HG03139 (cell line): ENCODE measurements around the gene PRSS1.
A peak's percentile ranks its signal among the peaks of the same experiment; 100 is the strongest.
"Not testable (repeated sequence)": the region's sequence is repeated elsewhere in the genome, so short reads cannot be mapped to it uniquely, and the experiment has no call there.

Experiments
- ATAC-seq: cut with Tn5 transposase; IDR thresholded peaks from one replicate; pipeline ENCODE4 v1.9.1; 2021; ENCODE audit not compliant: unreplicated experiment

PRSS1 gene

DNA sequence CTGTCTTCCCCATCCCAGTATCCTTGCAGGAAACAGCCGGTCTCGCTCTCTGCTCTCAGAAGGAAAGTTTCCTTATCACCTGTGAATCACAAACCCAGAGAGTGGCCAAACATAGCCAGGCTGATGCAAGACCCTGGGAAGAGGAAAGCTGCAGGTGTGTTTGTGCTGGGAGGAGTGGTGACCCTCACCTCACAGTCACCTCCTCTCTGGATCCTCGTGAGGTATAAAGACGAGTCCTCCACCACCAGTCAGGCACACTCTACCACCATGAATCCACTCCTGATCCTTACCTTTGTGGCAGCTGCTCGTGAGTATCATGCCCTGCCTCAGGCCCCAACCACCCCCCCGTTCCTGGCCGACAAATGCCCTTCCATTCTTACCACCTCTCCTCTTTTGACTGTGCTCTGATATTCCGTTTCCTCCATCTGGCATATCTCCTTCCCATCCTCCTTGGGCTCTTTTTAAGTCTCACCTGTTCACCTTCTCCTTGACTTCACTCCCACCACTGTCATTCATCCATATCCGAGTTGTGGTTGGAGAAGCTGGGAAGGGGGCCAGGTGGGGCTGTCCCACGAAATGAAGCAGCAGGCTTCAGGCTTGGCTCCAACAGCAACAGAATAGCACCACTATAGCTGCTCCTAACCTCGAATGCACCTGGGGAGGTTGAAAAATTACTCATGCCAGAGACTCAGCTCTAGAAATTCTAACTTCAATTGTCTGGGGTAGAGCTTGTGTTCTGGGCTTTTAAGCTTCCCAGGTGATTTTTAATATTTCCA is at the start of gene PRSS1:
Gene PRSS1 (plus strand): TSS at position 255 of the 776 bp plus-strand sequence. CDS start 13 bp downstream, at position 268.
- no peak for ATAC-seq

DNA sequence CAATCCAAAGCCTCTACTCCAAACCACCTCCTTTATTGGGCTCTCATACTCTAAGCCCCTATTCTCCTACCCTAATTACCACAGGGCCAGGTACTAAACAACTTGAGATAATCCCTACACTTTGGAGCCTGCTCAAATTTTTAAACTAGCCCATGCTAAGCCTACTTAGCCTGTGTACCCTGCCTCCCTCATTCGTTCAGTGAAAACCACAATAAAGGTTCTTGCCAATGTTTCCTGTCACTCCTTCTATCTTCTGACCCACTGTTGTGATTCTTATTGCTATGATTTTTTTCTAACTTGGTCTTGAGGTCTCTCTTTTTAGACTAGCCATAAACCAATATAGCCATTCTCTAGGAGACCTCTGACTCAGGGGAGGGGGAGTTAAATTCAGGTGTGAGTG is 48.3 kb upstream of the PRSS1 start:
- ATAC-seq = not testable (repeated sequence)

DNA sequence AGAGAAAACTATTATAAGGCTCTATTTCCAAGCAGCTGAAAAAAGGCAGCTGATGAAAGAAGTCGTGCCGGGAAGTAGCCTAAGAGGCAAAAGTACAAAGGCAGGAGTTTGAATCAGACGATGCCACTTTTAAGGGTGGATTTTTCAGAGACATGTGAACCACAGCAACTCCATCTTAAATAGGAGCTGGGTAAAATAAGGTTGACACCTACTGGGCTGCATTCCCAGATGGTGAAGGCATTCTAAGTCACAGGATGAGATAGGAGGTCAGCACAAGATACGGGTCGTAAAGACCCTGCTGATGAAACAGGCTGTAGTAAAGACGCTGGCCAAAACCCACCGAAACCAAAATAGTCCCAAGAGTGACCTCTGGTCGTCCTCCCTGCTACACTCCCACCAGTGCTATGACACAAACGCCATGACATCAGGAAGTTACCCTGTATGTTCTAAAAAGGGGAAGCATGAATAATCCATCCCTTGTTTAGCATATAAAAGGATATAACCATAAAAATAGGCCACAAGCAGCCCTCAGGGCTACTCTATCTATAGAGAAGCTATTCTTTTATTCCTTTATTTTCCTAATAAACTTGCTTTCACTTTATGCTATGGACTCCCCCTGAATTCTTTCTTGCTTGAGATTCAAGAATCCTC is 45.5 kb upstream of the PRSS1 start:
- ATAC-seq = no peak

DNA sequence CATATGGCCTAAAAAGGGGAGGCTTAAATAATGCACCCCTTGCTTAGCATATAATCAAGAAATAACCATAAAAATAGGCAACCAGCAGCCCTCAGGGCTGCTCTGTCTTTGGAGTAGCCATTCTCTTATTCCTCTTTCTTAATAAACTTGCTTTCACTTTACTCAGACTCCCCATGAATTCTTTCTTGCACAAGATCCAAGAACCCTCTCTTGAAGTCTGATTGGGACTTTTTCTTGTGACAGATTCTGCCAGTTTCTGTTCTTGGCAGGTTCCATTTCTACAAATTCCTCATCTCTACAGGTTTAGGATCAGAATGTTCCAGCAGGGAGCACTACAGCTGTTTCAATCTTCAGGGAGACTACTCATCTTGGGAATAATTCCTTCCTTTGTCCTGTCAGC is 40.5 kb upstream of the PRSS1 start:
- ATAC-seq = not testable (repeated sequence)

DNA sequence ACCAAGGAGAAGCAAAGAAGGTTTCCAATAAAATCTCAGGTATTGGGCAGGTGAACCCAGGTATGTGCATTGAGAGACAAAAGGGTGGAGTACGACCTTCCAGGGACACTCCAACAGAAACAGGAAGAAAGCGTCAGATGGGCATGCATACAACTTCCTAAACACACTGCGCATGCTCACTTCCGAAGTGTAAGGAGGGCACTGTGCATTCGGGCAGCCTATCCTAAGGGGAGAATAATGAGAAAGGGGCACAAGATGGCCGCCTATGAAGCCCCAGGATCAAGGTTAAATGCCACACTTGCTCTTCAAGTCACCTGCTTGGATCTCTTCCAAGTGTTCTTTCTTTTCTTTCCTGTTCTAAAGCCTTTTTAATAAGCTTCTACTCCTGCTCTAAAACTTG is 39.4 kb upstream of the PRSS1 start:
- ATAC-seq = no peak

DNA sequence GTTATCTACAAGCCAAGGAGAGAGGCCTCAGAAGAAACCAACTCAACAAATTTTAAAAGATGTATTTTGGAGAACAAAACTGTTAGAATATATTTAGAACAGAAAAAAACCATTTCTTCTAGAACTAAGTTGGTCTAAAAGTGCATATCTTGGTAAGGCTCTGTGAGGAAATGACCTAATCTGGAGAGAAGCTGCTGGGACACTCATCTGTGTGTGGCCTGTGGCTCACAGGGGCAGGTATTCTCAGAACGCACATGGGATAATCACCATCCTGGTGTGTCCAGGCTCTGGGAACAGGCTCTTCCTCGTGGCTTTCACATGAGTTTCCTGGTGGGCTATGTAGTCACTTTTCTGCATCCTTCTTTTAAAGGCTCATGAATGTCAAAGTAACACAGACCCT is 38.1 kb upstream of the PRSS1 start:
- no peak for ATAC-seq

DNA sequence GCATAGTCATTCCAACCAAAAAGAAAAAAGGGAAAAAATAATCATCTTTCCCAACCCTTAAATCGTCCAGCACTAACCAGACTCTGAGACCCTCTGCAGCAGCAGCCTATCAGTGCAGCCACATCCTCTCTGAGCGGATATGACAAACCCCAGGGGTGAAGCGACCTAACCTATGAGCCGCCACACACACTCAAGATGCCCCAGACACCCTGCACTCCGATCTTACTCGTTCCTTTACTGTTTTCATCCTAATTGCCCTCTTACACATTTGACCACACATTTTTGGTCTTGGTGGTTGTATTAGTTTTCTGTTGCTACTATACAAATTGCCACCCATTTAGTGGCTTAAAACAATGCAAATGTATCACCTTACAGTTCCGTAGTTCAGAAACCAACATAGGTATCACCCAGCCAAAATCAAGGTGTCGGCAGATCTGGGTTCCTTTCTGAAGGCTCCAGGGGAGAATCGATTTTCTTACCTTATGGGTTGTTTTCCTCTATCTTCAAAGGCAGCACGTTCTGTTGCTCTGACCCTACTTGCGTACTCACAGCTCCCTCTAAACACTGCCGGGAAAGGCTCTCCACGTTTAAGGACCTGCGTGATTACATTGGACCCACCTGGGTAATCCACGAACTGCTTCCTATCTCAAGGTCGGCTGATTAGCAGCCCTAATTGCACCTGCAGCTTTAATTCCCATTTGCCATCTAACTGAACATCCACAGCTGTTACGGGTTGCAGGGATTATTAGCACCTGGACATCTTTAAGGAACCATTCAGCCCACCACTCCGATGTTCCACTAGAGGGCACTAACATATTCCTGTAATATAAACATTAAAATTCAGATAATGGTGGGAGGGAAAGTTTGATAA is 37.3 kb upstream of the PRSS1 start:
- no peak for ATAC-seq

DNA sequence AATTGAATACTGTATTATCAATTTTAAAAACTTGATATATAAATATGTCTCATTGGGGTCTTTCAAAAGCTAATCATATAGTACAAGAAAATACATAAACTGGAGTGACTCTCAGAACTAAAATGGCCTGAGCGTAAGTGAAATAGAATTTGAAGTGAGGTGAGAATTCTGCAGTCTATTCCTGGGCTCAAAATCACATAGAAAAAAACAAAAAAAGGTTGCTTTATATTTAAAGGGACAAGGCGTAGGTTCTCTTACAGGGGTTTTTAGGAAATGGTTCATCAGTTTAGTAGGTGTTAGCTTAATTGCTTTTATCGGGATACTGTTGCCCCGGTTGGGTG is 36.7 kb upstream of the PRSS1 start:
- no peak for ATAC-seq

DNA sequence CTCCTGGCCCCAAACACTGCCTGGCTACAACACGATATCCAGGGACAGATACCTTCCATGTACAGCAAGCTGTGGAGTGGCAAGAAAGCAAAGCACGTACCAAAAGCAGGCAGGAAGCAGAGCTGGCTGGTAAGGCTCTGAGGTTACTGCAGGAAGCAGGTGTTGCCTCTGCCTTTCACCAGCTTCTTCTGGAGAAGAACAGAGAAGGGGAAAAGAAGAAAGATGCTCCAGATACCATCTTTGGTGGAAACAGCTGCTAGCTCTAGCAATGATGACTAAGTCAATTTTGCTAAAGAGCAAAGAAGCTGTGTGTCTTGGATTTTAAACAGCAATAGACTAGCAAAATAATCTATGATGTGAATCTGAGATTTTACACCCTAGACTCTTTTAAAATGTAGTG is 34.9 kb upstream of the PRSS1 start:
- peak; percentile 62 for ATAC-seq

DNA sequence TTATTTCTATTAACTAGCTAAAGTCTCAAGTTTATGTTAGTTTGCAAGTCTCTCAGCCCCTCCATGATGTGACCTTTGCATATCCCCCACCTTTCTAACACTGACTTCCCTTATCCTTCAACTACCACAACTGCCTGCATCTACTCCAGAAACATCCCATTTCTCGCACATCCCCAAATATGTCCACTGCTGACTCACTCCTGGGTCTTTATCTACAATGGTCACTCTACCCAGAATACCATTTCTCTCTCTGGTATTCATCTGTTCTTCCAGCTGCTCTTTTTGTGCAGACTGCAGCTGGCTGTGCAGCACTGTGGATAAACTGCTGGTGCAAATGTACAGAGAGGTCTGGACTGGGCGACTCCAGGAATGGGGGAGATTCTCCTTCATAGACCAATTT is 32.7 kb upstream of the PRSS1 start:
- no peak for ATAC-seq

DNA sequence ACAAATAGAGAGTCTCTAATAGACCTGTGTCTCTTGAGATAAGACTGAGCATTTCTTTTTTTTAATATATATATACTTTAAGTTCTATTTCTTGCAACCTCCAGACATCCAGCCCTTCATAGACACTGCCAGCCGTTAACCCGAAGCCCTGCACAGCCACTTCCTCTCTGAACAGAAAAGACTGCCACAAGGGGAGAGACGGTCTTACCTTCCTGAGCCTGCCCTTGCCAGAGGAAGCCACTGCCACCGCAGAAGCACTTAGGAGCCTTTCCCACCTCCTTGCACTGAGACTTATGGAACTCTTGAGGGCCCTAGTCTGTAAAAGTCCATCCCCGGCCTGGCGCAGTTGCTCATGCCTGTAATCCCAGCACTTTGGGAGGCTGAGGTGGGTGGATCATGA is 31.8 kb upstream of the PRSS1 start:
- no peak for ATAC-seq

DNA sequence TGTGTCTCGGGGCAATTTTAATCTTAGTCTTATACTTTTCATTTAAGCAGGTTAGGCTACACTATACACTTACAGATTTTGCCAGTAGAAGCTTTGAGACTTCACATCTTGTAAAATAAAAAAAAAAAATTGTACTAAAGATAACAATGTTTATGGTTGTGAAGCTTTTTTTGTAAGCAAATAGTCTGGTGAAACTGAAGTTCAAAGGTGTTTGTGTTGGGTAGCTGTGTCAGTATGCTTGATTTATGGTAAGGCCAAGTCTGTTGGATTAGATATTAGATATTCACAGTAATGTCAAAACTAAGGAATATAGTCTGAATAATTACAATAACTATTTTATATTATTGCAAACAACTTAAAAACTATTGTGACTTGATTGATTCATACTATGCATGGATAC is 31.0 kb upstream of the PRSS1 start:
- no peak for ATAC-seq

DNA sequence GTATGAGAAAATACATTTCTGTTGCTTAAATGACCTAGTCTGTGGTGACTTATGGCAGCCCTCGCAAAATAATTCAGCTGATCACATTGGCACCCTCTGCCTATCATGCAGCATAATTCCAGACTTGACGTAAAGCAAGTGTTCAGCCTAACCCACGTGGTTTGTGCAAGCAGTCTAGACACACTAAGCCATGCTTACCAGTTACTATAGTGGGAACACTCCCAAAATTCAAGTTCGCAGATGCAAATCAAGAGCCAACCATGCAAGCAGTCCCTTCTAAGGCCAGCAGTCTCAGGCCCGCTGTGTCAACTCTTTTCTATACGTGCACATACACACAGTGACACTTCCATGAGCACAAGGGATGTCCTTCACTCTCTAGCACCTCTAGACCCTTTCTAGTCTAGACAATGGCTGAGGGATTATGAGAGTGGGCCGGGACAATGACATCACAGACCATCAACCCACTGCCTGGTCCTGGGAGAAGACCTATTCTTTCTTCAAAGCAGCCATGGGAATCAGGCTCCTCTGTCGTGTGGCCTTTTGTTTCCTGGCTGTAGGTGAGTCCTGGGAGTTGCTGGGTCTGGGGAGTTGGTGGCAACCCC is 29.0 kb upstream of the PRSS1 start:
- ATAC-seq = no peak

DNA sequence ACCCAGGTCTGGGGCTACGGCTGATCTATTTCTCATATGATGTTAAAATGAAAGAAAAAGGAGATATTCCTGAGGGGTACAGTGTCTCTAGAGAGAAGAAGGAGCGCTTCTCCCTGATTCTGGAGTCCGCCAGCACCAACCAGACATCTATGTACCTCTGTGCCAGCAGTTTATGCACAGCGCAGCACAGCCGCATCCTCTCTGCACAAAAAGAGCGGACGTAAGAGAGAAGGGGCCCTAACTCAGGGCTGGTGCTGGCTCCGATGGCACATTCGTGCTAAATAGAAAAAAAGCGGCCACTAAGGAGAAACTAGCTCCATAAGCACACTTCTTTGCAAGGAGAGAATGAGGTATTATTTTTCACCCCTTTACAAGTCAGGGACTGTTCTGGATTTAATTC is 28.3 kb upstream of the PRSS1 start:
- ATAC-seq = no peak

DNA sequence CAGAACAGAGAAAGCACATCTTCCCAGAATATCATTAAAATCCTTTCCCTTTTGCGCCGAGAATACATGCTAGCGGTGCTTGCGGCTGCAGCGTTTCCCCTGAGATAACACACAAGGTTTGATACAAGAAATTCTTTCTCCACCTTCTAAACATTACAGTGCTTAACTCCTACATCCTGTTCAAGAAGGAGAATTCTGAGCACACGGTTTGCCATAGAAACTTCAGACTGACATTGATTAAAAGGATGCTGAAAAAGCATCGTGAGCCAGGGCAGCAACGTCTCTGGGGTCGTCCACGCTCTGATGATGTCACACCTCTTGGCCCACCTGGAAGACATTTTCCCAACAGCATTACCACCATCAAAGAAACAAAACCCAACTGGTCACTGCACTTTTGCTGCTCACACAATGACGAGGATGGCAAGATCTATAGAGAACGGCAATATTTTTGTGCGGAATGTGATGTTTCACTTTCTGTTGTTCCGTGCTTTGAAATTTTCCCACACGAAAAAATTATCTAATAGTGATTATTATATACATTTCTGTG is 27.0 kb upstream of the PRSS1 start:
- ATAC-seq = no peak

DNA sequence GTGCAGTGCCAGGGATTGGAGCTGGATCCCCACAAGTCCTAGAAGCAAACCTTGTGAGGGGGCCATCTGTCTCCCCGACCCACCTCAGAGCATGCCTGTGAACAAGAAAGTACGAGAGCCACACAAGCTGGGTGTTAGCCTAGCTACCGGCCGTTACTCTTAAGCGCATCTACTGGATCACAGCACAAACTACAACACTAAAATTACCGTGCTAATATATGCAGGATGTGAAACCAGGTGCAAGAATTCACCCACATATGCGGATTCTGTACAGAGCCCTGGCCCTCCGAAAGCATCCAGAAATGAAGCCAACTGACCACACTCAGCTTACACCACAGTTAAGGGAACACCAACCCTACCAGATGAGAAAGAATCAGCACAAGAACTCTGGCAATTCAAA is 16.0 kb upstream of the PRSS1 start:
- ATAC-seq = no peak

DNA sequence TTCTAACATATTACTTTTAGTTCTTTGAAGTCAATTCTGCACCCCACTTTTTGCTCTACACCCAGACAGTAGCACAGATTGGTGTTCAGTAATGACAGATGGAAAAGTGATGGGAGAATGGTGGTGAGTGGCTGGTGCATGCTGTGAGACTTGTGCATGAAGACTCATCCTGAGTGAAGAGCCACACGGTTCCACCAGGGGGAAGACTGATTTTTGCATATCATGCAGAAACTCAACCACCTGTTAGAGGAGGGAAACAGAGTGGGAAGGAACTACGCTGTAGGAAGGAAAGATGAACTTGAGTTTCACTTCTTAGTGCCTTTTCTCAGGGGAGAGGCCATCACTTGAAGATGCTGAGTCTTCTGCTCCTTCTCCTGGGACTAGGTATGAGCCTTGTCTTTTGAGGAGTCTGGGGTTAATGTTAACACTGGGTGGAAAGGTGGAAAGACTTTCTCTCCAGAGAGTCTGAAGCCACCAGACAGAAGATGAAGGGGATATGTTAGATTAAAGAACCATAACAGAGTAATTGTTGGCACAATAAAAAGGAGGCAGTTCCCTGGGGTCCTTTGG is 9.3 kb upstream of the PRSS1 start:
- peak; percentile 94 for ATAC-seq

DNA sequence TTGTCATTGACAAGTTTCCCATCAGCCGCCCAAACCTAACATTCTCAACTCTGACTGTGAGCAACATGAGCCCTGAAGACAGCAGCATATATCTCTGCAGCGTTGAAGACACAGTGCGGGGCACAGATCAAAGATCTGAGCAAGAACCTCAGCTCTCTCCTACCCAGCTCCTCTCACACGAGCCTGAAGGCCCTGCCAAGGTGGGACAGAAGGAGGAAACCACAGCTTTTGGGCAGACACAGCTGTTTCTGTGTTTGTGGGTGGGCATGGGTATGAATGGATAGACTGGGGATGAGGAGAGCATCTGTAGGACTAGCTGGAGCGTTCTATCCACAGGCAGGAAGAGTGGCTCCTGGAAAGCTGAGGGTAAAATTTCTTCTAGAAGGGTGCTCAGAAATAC is 8.5 kb upstream of the PRSS1 start:
- ATAC-seq = no peak

DNA sequence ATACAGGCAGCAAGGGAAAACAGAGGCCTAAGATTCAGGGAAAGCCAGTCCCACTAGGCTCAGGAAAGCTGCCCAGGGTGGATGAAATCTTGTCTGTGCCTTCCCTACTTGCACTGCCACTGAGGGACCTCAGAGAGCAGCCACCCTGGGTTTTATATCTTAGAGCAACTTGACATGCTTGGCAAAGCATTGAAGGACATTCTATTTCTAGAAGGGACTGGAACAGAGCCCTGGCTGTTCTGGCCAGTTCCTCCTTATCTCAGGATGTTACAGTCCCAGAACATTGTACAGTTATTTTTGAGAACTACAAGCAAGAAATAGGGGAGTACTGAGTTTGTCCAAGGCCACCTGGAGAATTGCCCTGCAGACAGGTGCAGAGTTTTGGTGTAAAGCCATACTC is 7.3 kb upstream of the PRSS1 start:
- not testable (repeated sequence) for ATAC-seq

DNA sequence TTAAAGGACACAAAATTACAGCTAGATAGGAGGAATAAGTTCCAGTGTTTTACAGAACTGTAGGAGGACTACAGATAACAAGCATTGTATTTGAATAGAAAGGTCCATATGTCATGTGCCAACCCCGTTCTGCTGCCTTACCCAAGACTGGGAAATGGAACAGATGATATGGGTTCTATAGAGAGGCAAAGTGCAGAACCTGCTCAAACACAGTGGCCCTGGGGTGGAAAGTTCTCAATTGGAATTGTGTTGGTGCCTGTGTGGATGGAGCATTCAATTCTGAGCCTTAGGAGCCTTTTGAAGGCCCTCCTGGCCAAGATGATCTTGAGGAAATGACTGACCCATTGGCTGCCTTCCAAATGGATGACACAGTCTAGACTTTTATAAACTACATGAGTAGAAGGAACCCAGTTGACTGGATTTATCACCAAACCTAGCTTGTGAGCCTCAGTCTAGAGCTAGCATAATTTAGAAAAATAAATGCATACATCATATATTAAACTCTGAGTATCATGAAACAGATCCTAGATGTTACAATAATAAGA is 4.1 kb upstream of the PRSS1 start:
- no peak for ATAC-seq

DNA sequence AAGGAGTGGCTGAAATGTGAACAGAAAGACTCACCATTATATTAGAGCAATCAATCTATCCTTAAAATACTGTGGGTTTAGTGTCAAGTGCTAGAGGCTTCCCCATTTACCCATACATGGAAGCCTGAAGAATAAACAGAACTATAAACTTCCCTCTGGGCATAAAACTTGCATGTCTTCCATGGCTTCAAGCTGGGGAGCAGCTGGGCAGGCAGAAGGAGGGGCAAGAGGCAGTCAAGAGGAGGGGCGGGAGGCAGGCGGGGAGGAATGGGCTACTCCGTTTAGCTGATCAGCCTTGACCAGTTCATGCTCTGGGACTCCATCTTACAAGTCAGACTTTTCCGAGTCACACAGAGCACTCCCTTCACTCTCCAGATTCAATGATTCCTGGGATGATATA is 3.5 kb upstream of the PRSS1 start:
- no peak for ATAC-seq
